Hypothalamus (tissue), 51 donors: ENCODE results near the gene PLD2.
"Not testable (repeated sequence)": the region's sequence is repeated elsewhere in the genome, so short reads cannot be mapped to it uniquely, and the experiment has no call there.

Experiments
- DNase-seq, 51 donors: peaks; one replicate each; lab custom pipeline; 2025; lab: John Stamatoyannopoulos, UW

The PLD2 gene

GRCh38 chr17:4789951-4790704 lies 16.8 kb upstream of the PLD2 start:
- peak; percentile 47 to 96 (median 80) for DNase-seq

- DNase-seq: no peak
Observed at GRCh38 chr17:4790705-4791088, 16.3 kb upstream of the PLD2 start.

GRCh38 chr17:4795168-4795567 lies 11.8 kb upstream of the PLD2 start:
- DNase-seq: no peak

GRCh38 chr17:4796552-4796920 lies 10.4 kb upstream of the PLD2 start:
- peak in 2 of 51 donors; percentile 10 to 25 for DNase-seq

- no peak for DNase-seq
Observed at GRCh38 chr17:4800462-4801196, 6.3 kb upstream of the PLD2 start.

GRCh38 chr17:4802228-4802627 lies 4.7 kb upstream of the PLD2 start, which contains the start of gene C17orf114:
C17orf114 (minus strand) TSS chr17:4802328.
- no peak for DNase-seq

- DNase-seq: peak in 2 of 51 donors; percentile 28 to 42
Observed at GRCh38 chr17:4806456-4806776, 536 bp upstream of the PLD2 start.

- DNase-seq: peak in 2 of 51 donors; percentile 24 to 39
Observed at GRCh38 chr17:4807605-4808377, 839 bp downstream of the PLD2 start.

GRCh38 chr17:4808378-4808767 lies 1.4 kb downstream of the PLD2 start:
- DNase-seq: peak in 41 of 51 donors; percentile 6 to 79 (median 59)

GRCh38 chr17:4810696-4811290 lies 3.8 kb downstream of the PLD2 start:
- DNase-seq: no peak

- no peak for DNase-seq
Observed at GRCh38 chr17:4811471-4811870, 4.5 kb downstream of the PLD2 start.

GRCh38 chr17:4812690-4813089 lies 5.7 kb downstream of the PLD2 start:
- no peak for DNase-seq

- DNase-seq: no peak
Observed at GRCh38 chr17:4815043-4815675, 8.2 kb downstream of the PLD2 start.

GRCh38 chr17:4816826-4817225 lies 9.9 kb downstream of the PLD2 start:
- DNase-seq: no peak

GRCh38 chr17:4818276-4818675 lies 11.3 kb downstream of the PLD2 start:
- DNase-seq: no peak

- DNase-seq: no peak
Observed at GRCh38 chr17:4822835-4823234, 15.9 kb downstream of the PLD2 start.

- no peak for DNase-seq
Observed at GRCh38 chr17:4823373-4824089, 16.6 kb downstream of the PLD2 start.

- DNase-seq: no peak
Observed at GRCh38 chr17:4827399-4827798, 20.4 kb downstream of the PLD2 start.

- not testable (repeated sequence) for DNase-seq
Observed at GRCh38 chr17:4832829-4833177, 25.9 kb downstream of the PLD2 start.
